ENCODE measurements around the gene SLC39A6. TPM values are rescaled to one million over a fixed set of nuclear protein-coding genes. Genes with fewer than 3 reads are reported as not detected.
"Not testable (repeated sequence)": the region's sequence is repeated elsewhere in the genome, so short reads cannot be mapped to it uniquely, and the experiment has no call there.

The SLC39A6 gene
- total RNA-seq, 3 donors from 2014 or later (not counting 1 experiment from before 2014, with no cell fraction given) = 15.2 to 18.8 (median 18.1) TPM

DNA sequence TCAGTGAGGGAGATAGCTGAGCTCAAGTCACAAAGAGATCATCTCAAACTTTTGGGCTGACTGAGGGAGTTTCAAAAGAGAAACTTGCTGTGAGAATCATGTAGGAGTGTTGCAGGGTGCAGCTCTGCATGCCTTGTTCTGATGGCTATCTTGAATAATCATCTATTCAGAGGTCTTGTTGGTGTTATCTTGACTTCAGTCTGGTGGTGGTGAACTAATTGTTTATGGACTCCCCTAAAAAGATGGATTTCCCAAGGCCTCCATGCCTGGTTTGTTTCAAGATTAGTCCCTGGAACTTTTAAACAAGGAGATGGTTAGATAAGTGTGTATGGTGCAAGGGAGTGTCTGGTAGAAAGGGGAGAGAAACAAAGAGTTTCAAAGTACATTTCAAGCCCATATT is 29.8 kb downstream of the SLC39A6 start:
- intact Hi-C loops (cut with micrococcal nuclease) = no loop called here
- ATAC-seq = no peak
- Histone ChIP-seq H3K27me3 (ENCODE audit: control insufficient read depth, insufficient read depth, low read length) (no peaks in the 10 kb centered on the region), H3K4me1 (ENCODE audit: control insufficient read depth, insufficient read depth, low read length) (no peaks in the 10 kb centered on the region), H3K27ac (ENCODE audit: low read length) (no peak overlapping the region), H3K4me3 (ENCODE audit: low read length) (no peak overlapping the region), H3K36me3 (ENCODE audit: control insufficient read depth, insufficient read depth, low read length) (no peaks in the 10 kb centered on the region), H3K9me3 (ENCODE audit: control insufficient read depth, insufficient read depth, low read length) (no peaks in the 10 kb centered on the region)
- no peak for DNase-seq
- Mint-ChIP-seq H3K4me1 (no peaks in the 10 kb centered on the region), H3K27me3 (ENCODE audit: low read depth in 2 of 2) (peaks cover 7 to 17% of the 10 kb centered on the region in 2 donors), H3K4me3 (no peak overlapping the region), H3K36me3 (no peaks in the 10 kb centered on the region), H3K9me3 (no peaks in the 10 kb centered on the region), H3K27ac (no peak overlapping the region)
- TF ChIP-seq, protein P1, sequence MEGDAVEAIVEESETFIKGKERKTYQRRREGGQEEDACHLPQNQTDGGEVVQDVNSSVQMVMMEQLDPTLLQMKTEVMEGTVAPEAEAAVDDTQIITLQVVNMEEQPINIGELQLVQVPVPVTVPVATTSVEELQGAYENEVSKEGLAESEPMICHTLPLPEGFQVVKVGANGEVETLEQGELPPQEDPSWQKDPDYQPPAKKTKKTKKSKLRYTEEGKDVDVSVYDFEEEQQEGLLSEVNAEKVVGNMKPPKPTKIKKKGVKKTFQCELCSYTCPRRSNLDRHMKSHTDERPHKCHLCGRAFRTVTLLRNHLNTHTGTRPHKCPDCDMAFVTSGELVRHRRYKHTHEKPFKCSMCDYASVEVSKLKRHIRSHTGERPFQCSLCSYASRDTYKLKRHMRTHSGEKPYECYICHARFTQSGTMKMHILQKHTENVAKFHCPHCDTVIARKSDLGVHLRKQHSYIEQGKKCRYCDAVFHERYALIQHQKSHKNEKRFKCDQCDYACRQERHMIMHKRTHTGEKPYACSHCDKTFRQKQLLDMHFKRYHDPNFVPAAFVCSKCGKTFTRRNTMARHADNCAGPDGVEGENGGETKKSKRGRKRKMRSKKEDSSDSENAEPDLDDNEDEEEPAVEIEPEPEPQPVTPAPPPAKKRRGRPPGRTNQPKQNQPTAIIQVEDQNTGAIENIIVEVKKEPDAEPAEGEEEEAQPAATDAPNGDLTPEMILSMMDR (IDR thresholded peaks at IDR 0.05) = no peak

DNA sequence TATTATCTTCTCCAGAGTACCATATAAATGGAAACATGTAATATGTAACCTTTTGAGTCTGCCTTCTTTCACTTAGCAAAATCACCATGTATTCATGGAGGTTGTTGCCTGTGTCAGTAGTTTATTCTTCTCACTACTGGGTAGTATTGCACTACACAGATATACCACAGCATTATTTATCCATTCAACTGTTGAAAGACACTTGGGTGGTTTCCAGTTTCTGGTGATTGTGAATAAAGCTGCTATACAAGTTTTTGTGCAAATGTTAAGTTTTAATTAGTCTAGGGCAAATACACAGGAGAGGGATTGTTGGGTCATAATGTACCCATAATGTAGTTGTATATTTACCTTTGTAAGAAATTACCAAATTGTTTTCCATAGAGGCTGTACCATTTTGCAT is 32.2 kb downstream of the SLC39A6 start:
- peaks cover 6% of the 10 kb centered on the region for H3K4me1 ChIP-seq (ENCODE audit: control insufficient read depth, insufficient read depth, low read length)
- Mint-ChIP-seq H3K4me3 (no peak overlapping the region), H3K27me3 (ENCODE audit: low read depth in 2 of 2) (peaks cover 7 to 17% of the 10 kb centered on the region in 2 donors), H3K27ac (no peak overlapping the region), H3K9me3 (no peaks in the 10 kb centered on the region), H3K36me3 (no peaks in the 10 kb centered on the region), H3K4me1 (peaks cover 11 to 12% of the 10 kb centered on the region in 2 donors)
- intact Hi-C loops (cut with micrococcal nuclease) = loop anchor here (1.0 kb wide), 1 partner anchor 187 kb away; no protein-coding TSS in a partner anchor
- H3K4me3 ChIP-seq (ENCODE audit: low read length) = no peak overlapping the region
- H3K27me3 ChIP-seq (ENCODE audit: control insufficient read depth, insufficient read depth, low read length) = no peaks in the 10 kb centered on the region
- TF ChIP-seq, protein P1 (IDR thresholded peaks at IDR 0.05) = no peak
- H3K27ac ChIP-seq (ENCODE audit: low read length) = no peak overlapping the region
- no peak for DNase-seq
- no peaks in the 10 kb centered on the region for H3K36me3 ChIP-seq (ENCODE audit: control insufficient read depth, insufficient read depth, low read length)
- no peaks in the 10 kb centered on the region for H3K9me3 ChIP-seq (ENCODE audit: control insufficient read depth, insufficient read depth, low read length)
- ATAC-seq = no peak

DNA sequence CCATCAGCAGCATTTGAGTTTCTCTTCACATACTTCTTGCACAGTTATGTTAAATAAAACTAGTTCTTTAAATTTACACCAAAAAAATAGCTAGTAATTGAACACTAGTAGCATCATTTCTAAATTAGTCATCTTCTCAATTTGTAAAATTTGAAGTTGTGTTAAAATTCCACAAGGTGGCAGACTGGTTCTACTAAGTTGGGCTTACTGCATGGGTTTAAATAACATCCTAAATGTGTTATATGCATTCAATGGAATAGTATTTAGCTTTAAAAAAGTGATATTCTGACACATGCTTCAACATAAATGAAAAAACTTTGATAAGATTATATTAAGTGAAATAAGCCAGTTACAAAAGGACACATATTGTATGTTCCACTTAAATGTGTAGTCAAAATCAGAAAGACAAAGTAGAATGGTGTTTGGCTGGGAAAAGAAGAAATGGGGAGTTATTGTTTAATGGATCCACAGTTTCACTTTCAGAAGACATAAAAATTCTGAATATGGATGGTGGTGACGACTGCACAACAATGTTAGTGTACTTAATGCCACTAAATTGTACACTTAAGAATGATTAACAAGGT is 33.1 kb downstream of the SLC39A6 start:
- H3K27me3 ChIP-seq (ENCODE audit: control insufficient read depth, insufficient read depth, low read length) = no peaks in the 10 kb centered on the region
- DNase-seq (peak in 1 of 2 donors; percentile 71), ATAC-seq (peak in 2 of 3 donors; percentile 59 to 65)
- Mint-ChIP-seq H3K27me3 (ENCODE audit: low read depth in 2 of 2) (peaks cover 7 to 17% of the 10 kb centered on the region in 2 donors), H3K4me3 (no peak overlapping the region), H3K9me3 (no peaks in the 10 kb centered on the region), H3K27ac (no peak overlapping the region), H3K4me1 (peaks cover 11 to 12% of the 10 kb centered on the region in 2 donors), H3K36me3 (no peaks in the 10 kb centered on the region)
- H3K9me3 ChIP-seq (ENCODE audit: control insufficient read depth, insufficient read depth, low read length) = no peaks in the 10 kb centered on the region
- intact Hi-C loops (cut with micrococcal nuclease) = loop anchor here (1.0 kb wide), 1 partner anchor 188 kb away; no protein-coding TSS in a partner anchor
- peaks cover 6% of the 10 kb centered on the region for H3K4me1 ChIP-seq (ENCODE audit: control insufficient read depth, insufficient read depth, low read length)
- no peak overlapping the region for H3K27ac ChIP-seq (ENCODE audit: low read length)
- no CpG with 5 or more reads among the region's 1 CpG for WGBS (ENCODE audit: insufficient coverage)
- no peak overlapping the region for H3K4me3 ChIP-seq (ENCODE audit: low read length)
- no peaks in the 10 kb centered on the region for H3K36me3 ChIP-seq (ENCODE audit: control insufficient read depth, insufficient read depth, low read length)
- TF ChIP-seq, protein P1 (IDR thresholded peaks at IDR 0.05) = peak; percentile 70

DNA sequence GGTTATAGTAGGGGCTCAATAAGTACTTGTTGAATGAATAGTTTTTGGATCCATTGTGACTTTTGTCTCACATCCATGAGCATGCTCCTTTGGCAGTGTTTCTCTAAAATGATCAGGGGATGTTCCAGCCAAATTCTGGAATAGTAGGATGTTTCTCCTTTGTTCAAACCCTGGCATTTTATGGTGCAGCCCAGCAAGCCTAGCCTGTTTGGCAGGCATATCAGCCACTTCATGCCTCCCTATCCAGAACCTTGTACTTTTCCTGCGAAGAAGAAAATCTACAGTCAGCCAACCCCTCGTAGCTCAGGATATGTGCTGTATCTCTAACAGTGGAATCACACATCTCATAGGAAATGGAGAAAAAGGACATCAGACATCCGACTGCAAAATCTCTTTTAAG is 34.7 kb downstream of the SLC39A6 start:
- Histone ChIP-seq H3K9me3 (ENCODE audit: control insufficient read depth, insufficient read depth, low read length) (no peaks in the 10 kb centered on the region), H3K4me3 (ENCODE audit: low read length) (no peak overlapping the region), H3K27ac (ENCODE audit: low read length) (no peak overlapping the region), H3K4me1 (ENCODE audit: control insufficient read depth, insufficient read depth, low read length) (peaks cover 6% of the 10 kb centered on the region), H3K36me3 (ENCODE audit: control insufficient read depth, insufficient read depth, low read length) (no peaks in the 10 kb centered on the region), H3K27me3 (ENCODE audit: control insufficient read depth, insufficient read depth, low read length) (no peaks in the 10 kb centered on the region)
- 100% methylated on average over 3 of the region's 3 CpGs for WGBS (ENCODE audit: insufficient coverage)
- H3K27me3 Mint-ChIP-seq (ENCODE audit: low read depth in 2 of 2) = peaks cover 7 to 14% of the 10 kb centered on the region in 2 donors
- ATAC-seq (no peak), DNase-seq (no peak)
- no peaks in the 10 kb centered on the region for H3K9me3 Mint-ChIP-seq
- TF ChIP-seq, protein P1 (IDR thresholded peaks at IDR 0.05) = no peak
- H3K4me3 Mint-ChIP-seq = no peak overlapping the region
- H3K4me1 Mint-ChIP-seq = peaks cover 11 to 12% of the 10 kb centered on the region in 2 donors
- H3K36me3 Mint-ChIP-seq = no peaks in the 10 kb centered on the region
- H3K27ac Mint-ChIP-seq = no peak overlapping the region
- intact Hi-C loops (cut with micrococcal nuclease) = no loop called here

DNA sequence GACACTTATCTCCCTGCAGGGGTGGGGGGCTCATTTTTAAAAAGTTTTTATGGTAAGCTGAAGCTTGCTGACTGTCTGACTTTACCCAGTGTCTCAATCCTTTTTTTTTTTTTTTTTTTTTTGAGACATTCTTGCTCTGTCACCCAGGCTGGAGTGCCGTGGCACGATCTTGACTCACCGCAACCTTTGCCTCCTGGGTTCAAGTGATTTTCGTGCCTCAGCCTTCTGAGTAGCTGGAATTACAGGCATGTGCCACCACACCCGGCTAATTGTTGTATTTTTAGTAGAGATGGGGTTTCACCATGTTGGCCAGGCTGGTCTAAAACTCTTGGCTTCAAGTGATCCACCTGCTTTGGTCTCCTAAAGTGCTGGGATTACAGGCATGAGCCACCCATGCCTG is 37.0 kb downstream of the SLC39A6 start:
- ATAC-seq; H3K4me3 Mint-ChIP-seq; H3K36me3 Mint-ChIP-seq; H3K9me3 Mint-ChIP-seq; H3K27me3 ChIP-seq (ENCODE audit: control insufficient read depth, insufficient read depth, low read length); H3K4me1 ChIP-seq (ENCODE audit: control insufficient read depth, insufficient read depth, low read length); H3K27ac ChIP-seq (ENCODE audit: low read length); H3K9me3 ChIP-seq (ENCODE audit: control insufficient read depth, insufficient read depth, low read length); H3K27me3 Mint-ChIP-seq (ENCODE audit: low read depth in 2 of 2); DNase-seq; intact Hi-C loops (cut with micrococcal nuclease); H3K27ac Mint-ChIP-seq; H3K4me3 ChIP-seq (ENCODE audit: low read length); H3K36me3 ChIP-seq (ENCODE audit: control insufficient read depth, insufficient read depth, low read length): not testable (repeated sequence)
- 94% methylated on average over 5 of the region's 5 CpGs for WGBS (ENCODE audit: insufficient coverage)
- H3K4me1 Mint-ChIP-seq = peaks cover 11 to 12% of the 10 kb centered on the region in 2 donors
